ENCODE measurements around the gene RBM14.
"Not testable (repeated sequence)": the region's sequence is repeated elsewhere in the genome, so short reads cannot be mapped to it uniquely, and the experiment has no call there.

The RBM14 gene

DNA sequence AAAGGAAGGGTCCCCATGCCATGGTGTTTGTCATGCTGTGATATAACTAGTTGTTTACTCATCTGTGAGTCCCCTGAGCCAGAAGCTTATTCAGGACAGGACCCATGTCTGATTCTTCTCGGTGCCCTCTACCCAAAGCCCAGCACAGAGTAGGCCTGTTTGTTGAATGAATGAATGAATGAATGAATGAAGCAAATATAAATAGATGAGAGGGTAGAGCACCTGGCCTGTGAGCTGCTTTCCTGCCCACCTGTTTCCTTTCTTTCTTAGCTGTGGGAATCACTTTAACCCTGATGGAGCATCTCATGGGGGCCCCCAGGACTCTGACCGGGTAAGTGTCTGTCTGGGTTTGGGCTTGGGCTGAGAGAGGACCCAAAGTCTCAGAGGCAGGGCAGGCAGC is 16.2 kb upstream of the RBM14 start:
- FAIRE-seq = no peak

DNA sequence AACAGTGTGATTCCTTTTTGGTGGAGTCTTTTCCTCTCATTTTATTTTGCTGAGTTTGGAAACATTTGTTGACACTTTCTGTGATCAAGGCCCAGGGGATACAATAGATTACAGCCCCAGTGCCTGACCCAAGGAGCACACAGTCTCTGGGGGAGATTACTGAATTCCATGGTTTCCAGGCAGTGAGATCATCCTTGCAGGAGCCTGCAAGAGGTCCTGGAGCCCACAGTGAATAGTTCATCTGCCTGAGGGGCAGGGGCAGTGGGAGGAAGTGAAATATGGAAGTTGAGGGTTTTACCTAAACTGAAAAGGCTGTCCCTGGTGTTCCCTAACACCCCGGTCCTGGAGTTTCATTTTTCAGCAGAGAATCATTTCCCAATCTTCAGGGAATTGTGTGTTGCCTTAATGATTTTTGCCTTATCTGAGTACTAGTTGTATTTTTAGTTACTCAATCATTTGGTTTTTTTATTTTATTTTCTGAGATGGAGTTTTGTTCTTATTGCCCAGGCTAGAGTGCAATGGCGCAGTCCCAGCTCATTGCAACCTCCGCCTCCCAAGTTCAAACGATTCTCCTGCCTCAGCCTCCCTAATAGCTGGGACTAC is 15.7 kb upstream of the RBM14 start:
- no peak for FAIRE-seq

DNA sequence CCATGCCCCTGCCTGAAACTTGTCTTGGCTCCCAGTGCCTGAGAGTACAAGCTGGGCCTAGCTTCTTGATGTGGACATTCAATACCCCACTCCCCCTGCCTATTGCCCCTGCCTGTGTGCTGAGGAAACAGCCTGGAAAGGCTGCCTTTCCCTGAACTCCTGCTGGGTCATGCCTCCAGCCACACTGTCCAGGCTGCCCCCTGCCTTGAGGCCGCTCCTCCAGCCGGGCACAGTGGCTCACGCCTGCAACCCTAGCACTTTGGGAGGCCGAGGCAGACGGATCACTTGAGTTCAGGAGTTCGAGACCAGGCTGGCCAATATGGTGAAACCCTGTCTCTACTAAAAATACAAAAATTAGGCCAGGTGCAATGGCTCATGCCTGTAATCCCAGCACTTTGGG is 13.4 kb upstream of the RBM14 start:
- no peak for FAIRE-seq

DNA sequence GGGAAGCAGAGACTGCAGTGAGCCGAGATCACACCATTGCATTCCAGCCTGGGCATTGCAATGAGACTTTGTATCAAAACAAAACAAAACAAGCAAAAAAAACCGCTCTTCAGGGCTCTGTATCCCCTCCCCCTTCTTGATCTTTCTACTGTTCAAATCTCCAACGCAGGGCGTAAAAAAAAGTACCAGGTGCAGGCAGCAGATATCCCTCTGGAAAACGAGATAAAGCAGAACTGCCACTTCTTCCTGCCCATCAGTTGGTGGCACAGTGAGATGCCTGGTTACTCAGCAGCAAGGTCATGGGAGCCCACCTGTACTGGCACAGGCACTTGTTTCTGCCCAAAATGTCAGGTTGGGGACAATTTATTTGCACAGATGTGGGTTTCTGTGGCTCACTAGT is 12.3 kb upstream of the RBM14 start:
- no peak for FAIRE-seq

DNA sequence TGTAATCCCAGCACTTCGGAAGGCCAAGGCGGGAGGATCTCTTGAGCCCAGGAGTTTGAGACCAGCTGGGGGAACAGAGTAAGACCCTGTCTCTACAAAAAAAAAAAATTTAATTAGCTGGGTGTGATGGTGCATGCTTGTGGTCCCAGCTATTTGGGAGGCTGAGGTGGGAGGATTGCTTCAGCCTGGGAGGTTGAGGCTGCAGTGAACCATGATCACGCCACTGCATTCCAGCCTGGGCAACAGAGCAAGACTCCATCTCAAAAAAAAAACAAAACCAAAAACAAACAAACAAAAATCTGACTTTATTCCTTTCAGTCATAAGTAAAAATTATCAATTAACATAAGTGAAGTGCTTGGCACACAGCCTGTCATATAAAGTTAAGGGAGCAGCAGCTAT is 9.8 kb upstream of the RBM14 start:
- FAIRE-seq = not testable (repeated sequence)

DNA sequence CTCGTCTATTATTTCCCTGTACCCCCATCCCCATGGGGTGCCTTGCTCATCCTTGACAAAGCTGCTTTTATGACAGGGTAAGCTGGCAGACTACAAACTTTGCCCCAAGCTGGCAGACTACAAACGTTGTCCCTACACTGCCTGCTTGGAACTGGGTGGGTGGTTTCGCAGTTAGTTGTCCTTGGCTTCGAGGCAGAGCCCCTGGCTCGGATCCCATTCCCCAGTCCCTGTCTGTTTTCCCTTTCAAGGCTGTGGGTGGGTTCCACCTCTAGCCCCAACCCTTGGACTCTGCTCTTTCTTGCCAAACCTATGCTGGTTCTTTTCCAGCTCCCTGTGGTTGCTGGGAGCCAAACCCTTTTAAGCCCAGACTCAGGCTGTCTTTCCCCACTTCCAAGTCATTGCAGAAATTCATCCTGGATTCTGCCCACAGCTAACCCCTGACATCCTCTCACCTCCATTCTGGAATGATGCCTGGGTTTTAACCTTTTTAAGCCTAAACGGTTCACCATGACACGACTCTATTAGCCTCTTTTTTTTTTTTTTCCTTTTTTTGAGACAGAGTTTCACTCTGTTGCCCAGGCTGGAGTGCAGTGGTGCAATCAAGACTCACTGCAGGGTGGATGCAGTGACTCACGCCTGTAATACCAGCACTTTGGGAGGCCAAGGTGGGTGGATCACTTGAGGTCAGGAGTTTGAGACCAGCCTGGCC is 9.2 kb upstream of the RBM14 start:
- no peak for FAIRE-seq

DNA sequence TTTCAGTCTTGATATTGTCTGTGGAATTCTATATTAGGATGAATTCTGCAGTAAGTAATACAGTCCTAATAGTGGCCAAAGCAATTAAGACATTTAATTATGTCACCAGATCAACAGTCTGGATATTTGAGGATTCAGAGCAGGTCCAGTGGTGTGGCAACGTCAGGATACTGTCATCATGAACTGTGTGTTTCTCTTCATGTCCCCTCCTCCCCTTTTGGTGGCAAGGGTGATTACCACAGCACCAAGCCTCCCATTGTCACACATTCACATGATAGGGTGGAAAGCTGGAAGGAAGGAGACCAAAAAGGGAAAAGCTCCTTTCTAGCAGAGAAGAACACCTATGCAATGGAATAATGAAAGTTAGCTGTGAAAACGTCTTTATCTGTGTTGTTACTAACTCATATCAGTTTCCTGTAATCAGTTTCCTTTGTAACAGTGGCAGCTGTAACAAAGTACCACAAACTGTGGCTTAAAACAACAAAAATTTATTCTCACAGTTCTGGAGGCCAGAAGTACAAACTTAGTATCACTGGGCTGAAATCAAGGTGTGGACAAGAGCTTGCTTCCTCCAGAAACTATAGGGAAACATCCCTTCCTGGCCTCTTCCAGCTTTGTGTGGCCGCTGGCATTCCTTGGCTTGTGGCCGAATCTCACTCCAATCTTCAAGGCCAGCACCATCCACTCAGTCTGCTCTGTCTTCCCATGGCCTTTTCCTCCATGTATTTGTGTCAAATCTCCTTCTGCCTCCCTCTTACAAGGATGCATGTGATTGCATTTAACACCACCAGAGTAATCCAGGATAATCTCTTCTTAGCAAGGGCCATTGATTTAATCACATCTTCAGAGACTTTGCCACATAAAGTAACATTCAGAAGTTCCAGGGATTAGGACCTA is 6.5 kb upstream of the RBM14 start:
- FAIRE-seq = no peak

DNA sequence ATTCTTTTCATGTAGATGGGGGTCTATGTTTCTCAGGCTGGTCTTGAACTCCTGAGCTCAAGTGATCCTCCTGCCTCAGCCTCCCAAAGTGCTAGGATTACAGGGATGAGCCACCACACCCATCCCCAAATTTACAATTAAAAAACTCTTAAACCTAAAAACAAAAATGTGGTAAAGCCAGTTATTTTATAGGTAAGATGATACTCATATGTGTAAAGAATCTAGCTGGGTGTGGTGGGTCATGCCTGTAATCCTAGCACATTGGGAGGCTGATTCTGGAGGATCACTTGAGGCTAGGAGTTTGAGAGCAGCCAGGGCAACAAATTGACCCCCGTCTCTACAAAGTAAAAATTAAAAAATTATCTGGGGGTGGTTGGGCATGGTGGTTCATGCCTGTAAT is 4.0 kb upstream of the RBM14 start:
- no peak for FAIRE-seq

DNA sequence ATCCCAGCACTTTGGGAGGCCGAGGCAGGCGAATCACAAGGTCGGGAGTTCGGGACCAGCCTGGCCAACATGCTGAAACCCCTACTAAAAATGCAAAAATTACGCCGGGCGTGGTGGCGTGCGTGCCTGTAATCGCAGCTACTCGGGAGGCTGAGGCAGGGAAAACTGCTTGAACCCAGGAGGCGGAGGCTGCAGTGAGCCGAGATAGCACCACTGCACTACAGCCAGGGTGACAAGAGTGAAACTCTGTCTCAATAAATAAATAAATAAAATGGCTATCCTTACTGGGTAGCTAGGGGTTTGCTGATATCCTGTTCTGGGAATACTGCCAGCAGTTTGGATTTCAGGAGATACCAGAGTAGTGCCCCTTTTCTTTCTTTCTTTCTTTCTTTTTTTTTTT is 2.4 kb upstream of the RBM14 start:
- FAIRE-seq = no peak

DNA sequence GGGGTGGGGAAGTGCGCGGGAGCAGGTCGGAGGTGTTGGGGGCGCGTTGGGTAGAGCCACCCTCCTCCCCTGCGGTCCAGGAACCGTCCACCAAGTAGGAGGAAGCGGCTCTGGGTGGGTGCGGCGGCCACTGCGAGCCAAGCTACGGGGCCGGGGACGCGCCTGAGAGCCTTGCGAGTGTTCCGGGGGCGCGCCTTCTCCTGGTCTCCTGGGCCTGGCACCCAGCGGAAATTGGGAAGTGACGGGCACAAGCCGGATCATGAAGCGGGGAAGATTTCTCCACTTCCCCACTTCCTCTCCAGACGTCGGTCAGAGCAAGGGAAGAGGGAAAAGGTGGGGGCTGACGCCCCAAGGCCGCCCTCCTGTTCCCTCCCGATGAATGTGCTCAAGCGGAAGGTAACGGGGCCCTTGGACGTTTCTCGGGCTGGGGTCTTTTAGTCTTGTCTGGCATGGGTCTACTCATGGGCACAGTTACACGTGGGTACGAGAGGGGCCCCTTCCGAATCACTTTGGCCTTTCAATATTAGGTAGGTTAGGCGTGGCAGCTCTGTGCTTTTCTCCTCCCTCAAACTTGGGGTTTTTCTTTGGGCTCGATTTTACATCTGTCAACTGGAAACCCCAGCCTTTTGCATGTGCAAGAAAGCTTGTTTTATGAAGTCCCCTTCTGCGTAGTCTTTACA is 865 bp downstream of the RBM14 start:
- FAIRE-seq = no peak

DNA sequence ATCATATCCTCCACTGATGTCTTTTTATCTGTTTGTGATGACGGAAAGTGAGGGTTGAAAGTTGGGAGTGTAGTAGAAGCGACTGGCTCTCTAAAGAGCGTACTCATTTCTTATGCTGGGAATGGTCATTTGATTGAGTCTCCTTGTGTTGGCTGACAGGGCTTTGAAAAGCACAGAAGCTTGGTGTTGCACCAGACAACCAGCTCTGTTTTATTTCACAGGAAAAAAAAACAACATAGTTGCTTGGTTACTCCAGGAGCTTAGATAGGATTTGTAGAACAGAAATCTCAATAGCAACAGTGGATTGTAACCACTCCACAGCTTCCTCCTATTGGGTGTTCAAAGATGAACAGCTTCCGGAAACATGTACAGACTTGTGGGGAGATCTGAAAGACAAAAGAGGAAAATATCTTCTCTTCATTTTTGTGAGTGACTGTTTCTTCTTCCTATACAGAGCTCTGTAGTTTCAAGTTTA is 2.7 kb downstream of the RBM14 start:
- FAIRE-seq = no peak

DNA sequence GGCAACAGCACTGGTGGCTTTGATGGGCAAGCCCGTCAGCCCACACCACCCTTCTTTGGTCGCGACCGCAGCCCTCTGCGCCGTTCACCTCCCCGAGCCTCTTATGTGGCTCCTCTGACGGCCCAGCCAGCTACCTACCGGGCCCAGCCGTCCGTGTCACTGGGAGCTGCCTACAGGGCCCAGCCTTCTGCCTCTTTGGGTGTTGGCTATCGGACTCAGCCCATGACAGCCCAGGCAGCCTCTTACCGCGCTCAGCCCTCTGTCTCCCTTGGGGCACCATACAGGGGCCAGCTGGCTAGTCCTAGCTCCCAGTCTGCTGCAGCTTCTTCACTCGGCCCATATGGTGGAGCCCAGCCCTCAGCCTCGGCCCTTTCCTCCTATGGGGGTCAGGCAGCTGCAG is 8.0 kb downstream of the RBM14 start:
- no peak for FAIRE-seq

DNA sequence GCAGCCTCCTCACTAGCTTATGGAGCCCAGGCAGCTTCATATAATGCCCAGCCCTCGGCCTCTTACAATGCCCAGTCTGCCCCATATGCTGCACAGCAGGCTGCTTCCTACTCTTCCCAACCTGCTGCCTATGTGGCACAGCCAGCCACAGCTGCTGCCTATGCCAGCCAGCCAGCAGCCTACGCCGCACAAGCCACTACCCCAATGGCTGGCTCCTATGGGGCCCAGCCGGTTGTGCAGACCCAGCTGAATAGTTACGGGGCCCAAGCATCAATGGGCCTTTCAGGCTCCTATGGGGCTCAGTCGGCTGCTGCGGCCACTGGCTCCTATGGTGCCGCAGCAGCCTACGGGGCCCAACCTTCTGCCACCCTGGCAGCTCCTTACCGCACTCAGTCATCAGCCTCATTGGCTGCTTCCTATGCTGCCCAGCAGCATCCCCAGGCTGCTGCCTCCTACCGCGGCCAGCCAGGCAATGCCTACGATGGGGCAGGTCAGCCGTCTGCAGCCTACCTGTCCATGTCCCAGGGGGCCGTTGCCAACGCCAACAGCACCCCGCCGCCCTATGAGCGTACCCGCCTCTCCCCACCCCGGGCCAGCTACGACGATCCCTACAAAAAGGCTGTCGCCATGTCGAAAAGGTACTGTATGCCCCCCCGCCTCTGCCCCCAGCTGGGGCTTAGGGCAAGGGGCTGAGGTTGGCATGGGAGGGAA is 8.8 kb downstream of the RBM14 start:
- FAIRE-seq = no peak

DNA sequence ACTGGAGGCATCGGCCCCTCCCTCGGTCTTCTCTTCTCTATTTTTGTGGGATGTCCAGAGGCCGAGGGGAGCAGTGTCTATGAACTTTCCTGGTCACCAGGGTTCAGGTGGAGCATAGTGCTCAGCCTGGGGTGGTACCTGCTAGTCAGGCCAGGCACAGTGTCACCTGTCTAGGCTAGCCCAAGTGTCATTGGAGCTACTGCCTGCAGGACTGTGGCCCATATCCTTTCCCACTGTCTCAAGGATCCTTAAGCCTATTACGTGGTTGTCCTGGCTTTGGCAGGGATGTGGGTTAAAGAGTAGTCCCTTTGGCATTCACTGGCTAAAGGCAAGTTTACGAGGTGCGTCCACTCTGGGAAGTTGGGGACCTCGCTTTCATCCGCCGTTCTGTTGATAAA is 9.3 kb downstream of the RBM14 start:
- FAIRE-seq = no peak

DNA sequence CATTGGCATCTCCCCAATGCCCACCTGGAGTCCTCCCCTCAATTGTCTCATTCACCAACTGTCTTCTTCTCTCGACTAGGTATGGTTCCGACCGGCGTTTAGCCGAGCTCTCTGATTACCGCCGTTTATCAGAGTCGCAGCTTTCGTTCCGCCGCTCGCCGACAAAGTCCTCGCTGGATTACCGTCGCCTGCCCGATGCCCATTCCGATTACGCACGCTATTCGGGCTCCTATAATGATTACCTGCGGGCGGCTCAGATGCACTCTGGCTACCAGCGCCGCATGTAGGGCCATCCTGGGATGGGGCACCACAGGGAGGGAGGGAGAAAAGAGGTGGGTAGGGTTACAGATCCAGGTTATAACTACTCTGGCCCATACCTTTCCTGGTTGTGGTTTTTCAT is 10.0 kb downstream of the RBM14 start:
- no peak for FAIRE-seq

DNA sequence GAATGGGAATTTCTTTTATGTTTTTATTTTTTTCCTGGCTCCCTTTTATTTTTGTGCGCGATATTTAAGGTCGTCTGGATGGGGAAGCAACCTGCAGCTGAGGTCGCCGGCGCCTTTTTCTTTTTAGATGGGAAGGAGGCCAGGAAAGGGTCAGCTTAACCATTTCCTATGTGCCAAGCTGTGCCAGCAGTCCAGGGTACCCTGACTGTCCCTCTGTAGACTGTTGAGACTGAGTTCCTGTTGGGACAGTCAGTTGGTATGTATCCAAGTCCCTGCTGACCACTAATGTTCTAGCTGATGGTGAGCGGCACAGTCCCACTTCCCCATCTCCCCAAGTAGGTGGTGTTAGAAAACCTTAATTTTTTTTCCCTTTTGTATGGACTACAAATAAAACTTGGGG is 10.5 kb downstream of the RBM14 start:
- FAIRE-seq = no peak

DNA sequence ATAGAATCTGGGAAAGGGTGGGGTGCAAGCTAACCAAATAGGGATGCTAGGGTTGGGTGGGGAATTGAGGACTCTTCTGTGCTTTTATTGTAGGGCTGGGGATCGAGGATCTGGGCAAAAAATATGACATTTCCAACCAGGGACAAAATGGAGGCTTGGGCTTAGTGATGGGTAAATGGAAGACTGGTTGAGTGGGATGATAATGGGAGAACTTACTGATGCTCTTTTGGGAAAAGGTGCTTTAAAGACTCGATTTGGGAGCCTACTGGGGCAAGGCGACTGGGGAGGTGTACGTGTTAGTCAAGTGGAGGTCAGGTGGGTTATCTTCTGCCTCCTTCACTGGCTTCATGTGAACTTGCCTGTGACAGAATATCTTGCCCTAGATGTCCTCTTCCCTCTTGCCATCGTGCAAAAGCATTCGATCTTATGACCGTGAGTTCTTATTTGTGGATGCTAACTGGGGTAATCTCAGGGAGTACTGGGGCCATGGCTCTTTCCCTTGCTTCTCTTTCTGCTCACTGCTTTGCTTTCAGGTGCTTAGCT is 11.7 kb downstream of the RBM14 start:
- FAIRE-seq = no peak

DNA sequence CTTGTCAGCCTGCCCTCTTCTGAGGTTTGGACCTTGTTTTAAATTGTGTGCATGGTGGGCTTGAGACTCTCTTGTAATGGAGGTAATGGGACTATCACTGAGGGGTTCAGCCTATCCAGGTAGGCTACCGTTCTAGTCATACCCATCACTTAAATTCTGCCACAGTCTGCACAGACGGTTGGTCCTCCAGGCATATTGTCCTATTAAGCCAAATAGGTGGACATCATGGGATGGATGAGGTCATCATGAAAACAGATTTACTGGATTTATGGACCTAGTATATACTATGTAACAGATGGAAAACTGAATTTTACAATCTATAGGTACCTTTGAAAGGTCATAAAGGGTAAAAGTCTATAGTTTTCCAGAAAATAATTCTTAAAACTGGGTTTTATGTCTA is 12.9 kb downstream of the RBM14 start:
- FAIRE-seq = no peak

DNA sequence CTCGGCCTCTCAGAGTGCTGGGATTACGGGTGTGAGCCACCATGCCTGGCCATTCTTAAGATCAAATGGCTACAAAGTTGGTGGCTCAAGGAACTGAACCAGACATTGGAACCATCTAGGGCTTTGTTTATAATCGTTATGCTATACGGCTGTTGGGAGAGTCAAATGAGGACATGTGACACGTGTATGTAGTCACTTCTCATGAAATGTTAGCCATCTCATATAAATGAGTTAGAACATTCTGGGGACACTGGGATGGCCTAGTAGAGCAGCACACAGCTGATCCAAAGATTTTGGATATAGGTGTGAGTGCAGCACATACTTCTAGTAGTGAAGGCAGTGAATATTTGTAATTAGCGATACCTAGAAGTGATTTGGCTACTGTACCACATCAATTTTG is 15.5 kb downstream of the RBM14 start:
- no peak for FAIRE-seq

DNA sequence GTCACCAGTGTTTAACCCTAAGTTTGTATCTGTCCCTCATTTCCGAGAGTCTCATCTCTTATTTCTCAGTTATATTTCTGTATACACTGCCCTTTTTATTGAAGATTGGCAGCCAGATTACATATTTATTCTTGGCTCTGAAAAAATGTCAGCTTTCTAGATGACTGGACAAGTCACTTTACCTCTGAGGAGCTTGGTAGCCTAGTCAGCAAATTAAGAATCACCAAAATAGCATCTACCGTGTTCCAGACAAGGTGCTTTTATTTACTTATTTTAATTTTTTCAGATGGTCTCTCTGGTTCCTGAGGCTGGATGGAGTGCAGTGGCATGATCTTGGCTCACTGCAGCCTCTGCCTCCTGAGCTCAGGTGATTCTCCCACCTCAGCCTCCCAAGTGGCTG is 16.5 kb downstream of the RBM14 start:
- no peak for FAIRE-seq

DNA sequence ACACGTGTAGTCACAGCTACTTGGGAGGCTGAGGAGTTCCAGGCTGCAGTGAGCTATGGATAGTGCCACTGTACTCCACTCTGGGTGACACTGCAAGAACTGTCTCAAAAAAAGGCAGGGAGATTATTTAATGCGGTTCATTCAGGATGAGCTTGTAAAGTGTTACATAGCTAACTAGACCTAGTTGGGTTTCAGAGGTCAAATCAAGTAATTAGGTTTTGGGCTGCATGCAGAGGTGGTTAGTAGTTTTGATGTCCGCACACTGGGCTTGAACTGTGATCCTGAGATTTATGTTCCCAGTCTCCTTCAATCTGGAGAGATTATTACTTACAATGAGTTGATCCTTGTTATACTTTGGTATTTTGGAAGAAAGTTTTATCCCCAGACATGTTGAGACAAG is 20.0 kb downstream of the RBM14 start:
- FAIRE-seq = no peak

DNA sequence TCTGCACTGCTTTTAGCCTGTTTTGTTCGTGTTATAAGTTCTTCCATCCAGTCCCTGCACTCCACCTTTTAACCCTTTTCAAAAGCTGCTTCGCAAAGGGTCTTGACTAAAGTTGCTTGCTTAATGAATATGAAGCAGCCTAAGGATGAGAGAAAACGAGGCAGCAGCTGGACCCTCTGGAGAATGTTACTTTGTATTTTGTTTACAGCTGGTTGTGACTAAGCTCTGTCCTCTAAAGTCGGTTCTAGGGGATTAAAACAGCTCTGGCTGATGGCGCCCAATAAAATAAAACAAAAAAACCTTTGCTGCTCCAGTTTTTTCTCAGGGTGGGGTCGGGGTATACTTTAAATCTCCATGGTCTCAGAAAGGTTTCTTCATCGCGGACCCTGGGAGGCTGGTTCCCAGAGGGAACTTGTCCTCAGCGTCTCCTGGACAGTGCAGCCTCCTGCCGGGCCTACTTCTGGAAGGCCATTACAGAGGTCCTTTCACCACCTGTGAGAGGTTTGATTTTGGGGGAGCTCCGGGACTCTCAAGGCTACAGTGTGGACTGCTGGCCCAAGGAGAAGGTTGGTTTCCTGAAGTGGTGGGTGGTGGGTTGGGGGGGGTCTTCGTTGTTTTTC is 21.2 kb downstream of the RBM14 start:
- no peak for FAIRE-seq

Measured in TTC549 (cell line).